Lower leg skin (tissue), 3 donors: ENCODE data around the gene TTC39C.

ENCODE experiments used
- CTCF ChIP-seq, 3 donors: fragments of 450-650 bp; IDR thresholded peaks; one replicate each; pipeline ENCODE4 v1.5.1; 2016; ENCODE audit warnings: antibody characterized with exemption in 3 of 3, mild to moderate bottlenecking in 3 of 3, moderate library complexity in 2 of 3
- POLR2A ChIP-seq, 2 donors: fragments of 450-650 bp; IDR thresholded peaks; one replicate each; pipeline ENCODE4 v1.6.1; 2016 to 2017; ENCODE audit warnings: antibody characterized with exemption in 2 of 2, mild to moderate bottlenecking in 1 of 2, moderate library complexity in 1 of 2

- TF ChIP-seq CTCF (IDR thresholded peaks at IDR 0.05) = no peak
- TF ChIP-seq POLR2A (IDR thresholded peaks at IDR 0.05) = no peak
Observed at GRCh38 chr18:24022161-24022560, 7.6 kb downstream of the TTC39C start.
